ENCODE results near the gene ANXA3. TPM values are rescaled to one million over a fixed set of nuclear protein-coding genes. Genes with fewer than 3 reads are reported as not detected.

Gene ANXA3
- total RNA-seq, 2 experiments from 2014 or later = 1.2 to 2.2 TPM

- no peak overlapping the region for H3K4me3 Mint-ChIP-seq
- H3K27me3 Mint-ChIP-seq = no peaks in the 10 kb centered on the region
- no peaks in the 10 kb centered on the region for H3K9me3 Mint-ChIP-seq
- ChIA-PET CTCF (no interaction called here), POLR2A (no interaction called here)
- no peak for DNase-seq
- H3K36me3 Mint-ChIP-seq (ENCODE audit: low read depth) = no peaks in the 10 kb centered on the region
- no peak overlapping the region for H3K27ac Mint-ChIP-seq
- H3K4me1 Mint-ChIP-seq = no peaks in the 10 kb centered on the region
These were observed 47.6 kb downstream of the ANXA3 start for GRCh38 chr4:78599147-78599546.

GRCh38 chr4:78599931-78600375 is 48.4 kb downstream of the ANXA3 start:
- no peak for DNase-seq
- no peaks in the 10 kb centered on the region for H3K9me3 Mint-ChIP-seq
- CTCF ChIA-PET = interaction anchor here (1.1 to 1.3 kb wide), 3 partner anchors 10 to 14 kb away, joined by 3 to 6 read pairs (median 3); no protein-coding TSS in a partner anchor

GRCh38 chr4:78601013-78601412 is 49.4 kb downstream of the ANXA3 start:
- no peaks in the 10 kb centered on the region for H3K4me1 Mint-ChIP-seq
- no peaks in the 10 kb centered on the region for H3K36me3 Mint-ChIP-seq (ENCODE audit: low read depth)
- H3K9me3 Mint-ChIP-seq = no peaks in the 10 kb centered on the region
- no peaks in the 10 kb centered on the region for H3K27me3 Mint-ChIP-seq
- no peak for DNase-seq
- no peak overlapping the region for H3K4me3 Mint-ChIP-seq
- CTCF ChIA-PET = interaction anchor here (1.3 kb wide), 1 partner anchor 13 kb away, joined by 3 read pairs; no protein-coding TSS in a partner anchor
- H3K27ac Mint-ChIP-seq = no peak overlapping the region
- POLR2A ChIA-PET = interaction anchor here (0.6 kb wide), 1 partner anchor 290 kb away, joined by 5 read pairs; no protein-coding TSS in a partner anchor

More at GRCh38 chr4:78599931-78600375, 48.4 kb downstream of the ANXA3 start:
- POLR2A ChIA-PET = no interaction called here
- Mint-ChIP-seq H3K27me3 (no peaks in the 10 kb centered on the region), H3K36me3 (ENCODE audit: low read depth) (no peaks in the 10 kb centered on the region), H3K27ac (no peak overlapping the region), H3K4me1 (no peaks in the 10 kb centered on the region), H3K4me3 (no peak overlapping the region)

GRCh38 chr4:78602334-78602733 is 50.8 kb downstream of the ANXA3 start:
- POLR2A ChIA-PET = no interaction called here
- Mint-ChIP-seq H3K9me3 (no peaks in the 10 kb centered on the region), H3K4me3 (no peak overlapping the region), H3K36me3 (ENCODE audit: low read depth) (no peaks in the 10 kb centered on the region), H3K27me3 (no peaks in the 10 kb centered on the region), H3K27ac (no peak overlapping the region), H3K4me1 (no peaks in the 10 kb centered on the region)
- DNase-seq = no peak
- CTCF ChIA-PET = interaction anchor here (0.6 to 1.0 kb wide), 2 partner anchors 11 to 27 kb away, joined by 3 to 4 read pairs; no protein-coding TSS in a partner anchor

GRCh38 chr4:78603384-78603783 is 51.8 kb downstream of the ANXA3 start:
- H3K4me1 Mint-ChIP-seq = no peaks in the 10 kb centered on the region
- POLR2A ChIA-PET = no interaction called here
- DNase-seq = no peak
- no peaks in the 10 kb centered on the region for H3K27me3 Mint-ChIP-seq
- H3K27ac Mint-ChIP-seq = no peak overlapping the region
- no peaks in the 10 kb centered on the region for H3K36me3 Mint-ChIP-seq (ENCODE audit: low read depth)
- no peaks in the 10 kb centered on the region for H3K9me3 Mint-ChIP-seq
- no peak overlapping the region for H3K4me3 Mint-ChIP-seq
- CTCF ChIA-PET = interaction anchor here (0.7 kb wide), 1 partner anchor 172 kb away, joined by 3 read pairs; no protein-coding TSS in a partner anchor

GRCh38 chr4:78604988-78605387 is 53.4 kb downstream of the ANXA3 start:
- DNase-seq = no peak
- H3K9me3 Mint-ChIP-seq = no peaks in the 10 kb centered on the region
- H3K4me1 Mint-ChIP-seq = peaks cover 2% of the 10 kb centered on the region
- no peaks in the 10 kb centered on the region for H3K27me3 Mint-ChIP-seq
- ChIA-PET CTCF (no interaction called here), POLR2A (no interaction called here)
- H3K27ac Mint-ChIP-seq = no peak overlapping the region
- H3K36me3 Mint-ChIP-seq (ENCODE audit: low read depth) = peaks cover 2% of the 10 kb centered on the region
- H3K4me3 Mint-ChIP-seq = no peak overlapping the region

- Mint-ChIP-seq H3K4me3 (no peak overlapping the region), H3K27ac (no peak overlapping the region), H3K36me3 (ENCODE audit: low read depth) (peaks cover 2% of the 10 kb centered on the region), H3K27me3 (no peaks in the 10 kb centered on the region), H3K9me3 (no peaks in the 10 kb centered on the region), H3K4me1 (peaks cover 11% of the 10 kb centered on the region)
- ChIA-PET CTCF (no interaction called here), POLR2A (no interaction called here)
- DNase-seq = no peak
These were observed 54.5 kb downstream of the ANXA3 start for GRCh38 chr4:78606035-78606434.

- H3K27me3 Mint-ChIP-seq = no peaks in the 10 kb centered on the region
- peaks cover 16% of the 10 kb centered on the region for H3K4me1 Mint-ChIP-seq
- H3K36me3 Mint-ChIP-seq (ENCODE audit: low read depth) = peaks cover 2% of the 10 kb centered on the region
- ChIA-PET CTCF (no interaction called here), POLR2A (no interaction called here)
- no peak overlapping the region for H3K27ac Mint-ChIP-seq
- DNase-seq = no peak
- H3K9me3 Mint-ChIP-seq = no peaks in the 10 kb centered on the region
- no peak overlapping the region for H3K4me3 Mint-ChIP-seq
These were observed 55.0 kb downstream of the ANXA3 start for GRCh38 chr4:78606530-78607095.

- Mint-ChIP-seq H3K27me3 (no peaks in the 10 kb centered on the region), H3K4me3 (no peak overlapping the region), H3K9me3 (no peaks in the 10 kb centered on the region), H3K27ac (no peak overlapping the region), H3K36me3 (ENCODE audit: low read depth) (peaks cover 2% of the 10 kb centered on the region), H3K4me1 (peaks cover 35% of the 10 kb centered on the region)
- DNase-seq = no peak
- ChIA-PET POLR2A (no interaction called here), CTCF (no interaction called here)
These were observed 57.1 kb downstream of the ANXA3 start for GRCh38 chr4:78608684-78609083.

GRCh38 chr4:78609580-78609979 is 58.0 kb downstream of the ANXA3 start:
- Mint-ChIP-seq H3K4me3 (no peak overlapping the region), H3K27ac (no peak overlapping the region), H3K4me1 (peaks cover 42% of the 10 kb centered on the region), H3K36me3 (ENCODE audit: low read depth) (peaks cover 2% of the 10 kb centered on the region), H3K9me3 (no peaks in the 10 kb centered on the region), H3K27me3 (no peaks in the 10 kb centered on the region)
- ChIA-PET POLR2A (no interaction called here), CTCF (interaction anchor here (1.7 kb wide), 1 partner anchor 9 kb away, joined by 6 read pairs; no protein-coding TSS in a partner anchor)
- DNase-seq = no peak

- DNase-seq = peak; percentile 9
- Mint-ChIP-seq H3K4me1 (peaks cover 42% of the 10 kb centered on the region), H3K4me3 (no peak overlapping the region), H3K9me3 (no peaks in the 10 kb centered on the region), H3K27ac (peak overlapping the region; percentile 74), H3K36me3 (ENCODE audit: low read depth) (peaks cover 2% of the 10 kb centered on the region), H3K27me3 (no peaks in the 10 kb centered on the region)
- ChIA-PET CTCF (interaction anchor here (1.7 kb wide), 1 partner anchor 10 kb away, joined by 6 read pairs; no protein-coding TSS in a partner anchor), POLR2A (no interaction called here)
These were observed 59.1 kb downstream of the ANXA3 start for GRCh38 chr4:78610546-78611214.

- ChIA-PET POLR2A (no interaction called here), CTCF (no interaction called here)
- Mint-ChIP-seq H3K9me3 (no peaks in the 10 kb centered on the region), H3K27ac (peak overlapping the region; percentile 74), H3K4me1 (peaks cover 42% of the 10 kb centered on the region), H3K4me3 (no peak overlapping the region), H3K27me3 (no peaks in the 10 kb centered on the region), H3K36me3 (ENCODE audit: low read depth) (peaks cover 2% of the 10 kb centered on the region)
- no peak for DNase-seq
These were observed 59.6 kb downstream of the ANXA3 start for GRCh38 chr4:78611215-78611558.

GRCh38 chr4:78612398-78613178 is 61.0 kb downstream of the ANXA3 start:
- ChIA-PET CTCF (interaction anchor here (1.1 kb wide), 1 partner anchor 46 kb away, joined by 4 read pairs; no protein-coding TSS in a partner anchor), POLR2A (no interaction called here)

More at GRCh38 chr4:78612398-78613178, 61.0 kb downstream of the ANXA3 start:
- Mint-ChIP-seq H3K27ac (no peak overlapping the region), H3K36me3 (ENCODE audit: low read depth) (peaks cover 2% of the 10 kb centered on the region), H3K4me3 (no peak overlapping the region), H3K4me1 (peaks cover 47% of the 10 kb centered on the region), H3K27me3 (no peaks in the 10 kb centered on the region), H3K9me3 (no peaks in the 10 kb centered on the region)
- peak; percentile 33 for DNase-seq
